IMR-90 (cell line): ENCODE results near the gene ECT2.
"Not testable (repeated sequence)": the region's sequence is repeated elsewhere in the genome, so short reads cannot be mapped to it uniquely, and the experiment has no call there.

Experiments
- CEBPB ChIP-seq: IDR thresholded peaks from 2 replicates; pipeline ENCODE4 v1.6.1; 2012; ENCODE audit warnings: low read depth, low read length, improper control_type of control experiment
- CHD1 ChIP-seq: IDR thresholded peaks from 2 replicates; pipeline ENCODE4 v1.6.1; 2012; ENCODE audit warnings: low read depth, low read length, improper control_type of control experiment
- CTCF ChIP-seq: conservative IDR thresholded peaks from 2 replicates; pipeline ENCODE4 v1.5.1; 2012; ENCODE audit warnings: mild to moderate bottlenecking, low read depth, low read length, improper control_type of control experiment
- MAZ ChIP-seq: IDR thresholded peaks from 2 replicates; pipeline ENCODE4 v1.6.1; 2012; ENCODE audit warnings: low read depth, mild to moderate bottlenecking, low read length, improper control_type of control experiment, moderate library complexity, borderline replicate concordance
- MXI1 ChIP-seq: IDR thresholded peaks from 2 replicates; pipeline ENCODE4 v1.6.1; 2012; ENCODE audit warnings: low read depth, mild to moderate bottlenecking, low read length, moderate library complexity, borderline replicate concordance
- NFE2L2 ChIP-seq: fragments of 150-350 bp; IDR thresholded peaks from 2 replicates; pipeline ENCODE4 v1.6.1; 2016; ENCODE audit warnings: low read depth, mild to moderate bottlenecking, low read length
- POLR2A ChIP-seq: IDR thresholded peaks from 2 replicates; pipeline ENCODE4 v1.6.1; 2012; ENCODE audit warnings: mild to moderate bottlenecking, low read depth, low read length
- RAD21 ChIP-seq: IDR thresholded peaks from 2 replicates; pipeline ENCODE4 v1.6.1; 2012; ENCODE audit warnings: low read length, improper control_type of control experiment
- RFX5 ChIP-seq: IDR thresholded peaks from 2 replicates; pipeline ENCODE4 v1.8.0; 2012; ENCODE audit warnings: low read depth, mild to moderate bottlenecking, low read length, moderate library complexity
- USF2 ChIP-seq: fragments of 150-350 bp; IDR thresholded peaks from 2 replicates; pipeline ENCODE4 v1.6.1; 2017; ENCODE audit warnings: mild to moderate bottlenecking, antibody characterized with exemption, low read length, low read depth

- TF ChIP-seq CTCF, RAD21, USF2, POLR2A, NFE2L2, CHD1, CEBPB, MAZ, MXI1, RFX5: not testable (repeated sequence)
These were observed 47.8 kb upstream of the ECT2 start for GRCh38 chr3:172702731-172703130.
